Inflammatory macrophage treated with lipopolysaccharide for 1 hour (primary cell): ENCODE measurements around the gene ANAPC16.
A peak's percentile ranks its signal among the peaks of the same experiment; 100 is the strongest.
"Not testable (repeated sequence)": the region's sequence is repeated elsewhere in the genome, so short reads cannot be mapped to it uniquely, and the experiment has no call there.

Source experiments
- DNase-seq, 2 donors: peaks; one replicate each; pipeline ENCODE4 v3.0.0-alpha.2; 2020 to 2022

ANAPC16 gene

DNA sequence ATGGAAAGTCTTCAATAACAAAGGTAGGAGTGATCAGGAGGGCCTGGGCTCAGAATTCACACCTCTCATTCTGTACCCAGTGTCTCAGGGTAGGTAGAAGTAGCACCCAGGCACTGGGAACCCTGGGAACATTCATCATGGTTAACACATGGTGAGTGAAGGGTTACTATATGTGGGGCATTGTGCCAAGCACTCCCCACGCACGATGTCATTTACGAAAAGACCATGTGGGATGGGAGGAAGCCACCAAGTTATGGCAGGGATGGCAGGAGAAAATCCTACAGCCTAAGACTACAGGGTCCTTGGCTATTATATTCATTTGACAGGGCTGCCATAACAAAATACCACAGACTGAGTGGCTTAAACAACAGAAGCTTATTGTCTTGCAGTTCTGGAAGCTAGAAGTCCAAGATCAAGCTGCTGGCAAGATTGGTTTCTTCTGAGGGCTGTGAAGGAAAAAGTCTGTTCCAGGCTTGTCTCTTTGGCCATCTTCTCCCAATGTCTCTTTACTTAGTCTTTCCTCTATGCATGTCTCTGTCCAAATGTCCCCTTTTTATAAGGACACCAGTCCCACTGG, 30.2 kb downstream of the ANAPC16 start:
- DNase-seq = no peak

DNA sequence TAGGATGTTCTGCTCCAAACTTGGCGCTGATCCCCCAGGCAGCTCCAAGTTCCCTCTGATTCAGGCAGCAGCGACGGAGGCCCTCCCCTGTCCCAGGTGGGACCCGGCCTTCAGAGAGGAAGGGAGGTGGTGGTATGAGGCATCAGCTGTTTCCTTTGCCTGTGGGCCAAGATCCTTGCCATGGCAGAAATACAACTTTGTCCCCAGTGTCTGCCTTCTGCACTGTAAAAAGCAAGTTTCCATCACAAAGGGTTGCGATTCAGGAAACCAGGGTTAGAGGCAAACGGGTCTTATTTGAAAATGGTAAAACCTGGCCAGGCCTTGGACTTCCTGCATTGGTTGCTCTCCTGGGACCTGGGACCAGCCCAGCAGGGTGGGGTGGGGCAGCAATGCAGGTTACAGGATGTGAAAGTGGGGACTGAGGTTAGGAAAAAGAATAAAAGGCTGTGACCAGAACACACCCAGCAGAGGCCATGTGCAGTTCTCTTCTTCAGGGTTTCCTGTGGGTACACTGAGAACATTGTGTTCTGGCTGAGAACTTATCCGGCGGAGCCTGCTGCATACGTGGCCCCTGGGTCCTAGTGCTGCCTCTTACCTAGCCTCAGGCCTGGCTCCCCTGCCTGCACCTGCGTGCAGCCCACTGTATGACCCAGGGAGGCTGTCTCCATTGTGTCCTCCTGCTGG, 32.8 kb downstream of the ANAPC16 start:
- no peak for DNase-seq

DNA sequence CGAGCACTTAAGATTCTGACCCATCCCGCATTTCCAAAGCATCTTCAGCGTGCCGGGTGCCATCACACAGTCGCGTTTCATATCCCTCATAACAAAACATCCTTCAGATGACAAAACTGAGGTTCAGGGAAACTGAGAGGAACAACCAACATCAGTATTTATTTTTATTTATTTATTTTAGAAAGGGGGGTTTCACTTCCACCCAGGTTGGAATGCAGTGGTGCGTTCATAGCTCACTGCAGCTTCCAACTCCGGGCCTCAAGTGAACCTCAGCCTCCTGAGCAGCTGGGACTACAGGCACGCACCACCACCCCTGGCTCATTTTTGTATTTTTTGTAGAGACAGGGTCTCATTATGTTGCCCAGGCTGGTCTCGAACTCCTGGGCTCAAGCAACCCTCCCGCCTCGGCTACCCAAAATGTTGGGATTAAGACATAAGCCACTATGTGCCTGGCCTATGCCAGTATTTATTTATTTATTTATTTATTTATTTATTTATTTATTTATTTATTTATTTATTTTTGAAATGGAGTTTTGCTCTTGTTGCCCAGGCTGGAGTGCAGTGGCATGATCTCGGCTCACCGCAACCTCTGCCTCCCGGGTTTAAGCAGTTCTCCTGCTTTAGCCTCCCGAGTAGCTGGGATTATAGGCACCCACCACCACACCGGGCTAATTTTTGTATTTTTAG, 33.5 kb downstream of the ANAPC16 start:
- DNase-seq = not testable (repeated sequence)

DNA sequence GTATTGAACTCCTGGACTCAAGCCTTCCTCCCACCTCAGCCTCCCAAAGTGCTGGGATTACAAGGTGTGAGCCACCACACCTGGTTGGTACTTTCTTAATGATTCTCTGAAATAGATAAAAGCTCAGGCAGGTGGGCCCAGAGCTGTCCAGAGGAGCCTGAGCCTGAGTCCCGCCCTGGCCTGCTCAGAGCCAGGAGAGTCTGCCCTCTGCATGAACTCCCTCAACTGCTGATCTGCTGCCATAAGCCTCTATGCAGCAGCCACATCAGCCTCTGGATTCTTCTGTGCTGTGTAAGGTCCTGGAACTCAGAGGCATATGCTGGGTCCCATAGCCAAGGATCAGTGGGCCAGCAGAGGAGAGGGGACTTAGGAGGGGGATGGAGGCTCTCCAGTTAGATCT, 34.9 kb downstream of the ANAPC16 start:
- no peak for DNase-seq

DNA sequence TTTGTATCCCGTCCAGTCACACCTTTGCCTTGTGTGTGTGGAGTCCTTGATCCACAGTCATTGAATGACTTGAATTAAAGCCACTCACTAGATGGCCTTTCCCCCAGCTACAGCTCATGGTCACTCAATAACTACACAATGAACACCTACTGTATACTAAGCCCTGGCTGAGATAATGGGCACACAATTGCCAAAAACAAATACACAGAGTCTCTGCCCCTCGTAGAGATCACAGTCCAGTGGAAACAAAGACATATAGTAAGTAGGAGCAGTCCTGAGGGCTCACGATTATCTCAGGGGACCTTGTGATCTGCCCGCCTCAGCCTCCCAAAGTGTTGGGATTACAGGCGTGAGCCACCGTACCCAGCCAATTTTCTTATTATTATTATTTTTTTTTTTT, 35.8 kb downstream of the ANAPC16 start:
- DNase-seq = no peak

DNA sequence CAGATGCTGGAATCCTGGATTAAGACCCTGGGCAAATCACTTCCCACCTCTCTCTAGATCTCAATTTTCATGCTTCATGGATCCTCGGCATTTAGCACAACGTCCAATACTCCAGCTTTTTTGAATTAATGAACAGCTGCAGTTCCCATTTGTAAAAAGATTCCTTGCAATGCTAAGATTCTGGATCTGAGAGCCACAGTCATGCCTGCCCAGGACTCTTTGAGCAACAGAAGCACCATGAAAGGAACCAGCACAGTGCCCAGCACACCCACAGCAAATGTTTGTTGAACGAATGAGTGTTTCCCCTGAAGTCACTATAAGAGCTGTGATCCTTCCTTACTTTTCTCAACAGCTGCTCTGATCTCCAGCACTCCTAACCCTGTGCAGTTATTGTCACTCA, 37.2 kb downstream of the ANAPC16 start:
- DNase-seq = no peak

DNA sequence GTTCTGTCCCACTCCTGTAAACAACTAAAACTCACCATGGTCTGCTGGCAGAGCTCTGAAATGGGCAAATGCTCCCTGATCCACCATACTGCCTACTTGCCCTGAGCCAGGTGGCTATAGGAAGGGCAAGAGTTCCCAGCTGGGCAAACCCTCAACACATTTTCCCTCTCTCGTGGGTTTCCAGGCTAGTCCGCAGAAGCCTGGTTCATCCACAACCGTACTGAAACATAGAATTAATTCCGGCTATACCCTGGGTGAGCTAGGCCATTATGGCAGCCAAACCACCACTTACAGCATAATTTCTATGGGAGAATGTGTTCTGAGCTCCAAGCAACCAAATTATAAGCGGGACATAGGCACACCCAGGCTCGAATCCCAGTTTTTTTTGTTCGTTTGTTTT, 37.8 kb downstream of the ANAPC16 start:
- no peak for DNase-seq

GRCh38 chr10:72254813-72255568, 39.2 kb downstream of the ANAPC16 start:
- peak; percentile 35 to 51 for DNase-seq

GRCh38 chr10:72255977-72256729, 40.3 kb downstream of the ANAPC16 start:
- DNase-seq = no peak

DNA sequence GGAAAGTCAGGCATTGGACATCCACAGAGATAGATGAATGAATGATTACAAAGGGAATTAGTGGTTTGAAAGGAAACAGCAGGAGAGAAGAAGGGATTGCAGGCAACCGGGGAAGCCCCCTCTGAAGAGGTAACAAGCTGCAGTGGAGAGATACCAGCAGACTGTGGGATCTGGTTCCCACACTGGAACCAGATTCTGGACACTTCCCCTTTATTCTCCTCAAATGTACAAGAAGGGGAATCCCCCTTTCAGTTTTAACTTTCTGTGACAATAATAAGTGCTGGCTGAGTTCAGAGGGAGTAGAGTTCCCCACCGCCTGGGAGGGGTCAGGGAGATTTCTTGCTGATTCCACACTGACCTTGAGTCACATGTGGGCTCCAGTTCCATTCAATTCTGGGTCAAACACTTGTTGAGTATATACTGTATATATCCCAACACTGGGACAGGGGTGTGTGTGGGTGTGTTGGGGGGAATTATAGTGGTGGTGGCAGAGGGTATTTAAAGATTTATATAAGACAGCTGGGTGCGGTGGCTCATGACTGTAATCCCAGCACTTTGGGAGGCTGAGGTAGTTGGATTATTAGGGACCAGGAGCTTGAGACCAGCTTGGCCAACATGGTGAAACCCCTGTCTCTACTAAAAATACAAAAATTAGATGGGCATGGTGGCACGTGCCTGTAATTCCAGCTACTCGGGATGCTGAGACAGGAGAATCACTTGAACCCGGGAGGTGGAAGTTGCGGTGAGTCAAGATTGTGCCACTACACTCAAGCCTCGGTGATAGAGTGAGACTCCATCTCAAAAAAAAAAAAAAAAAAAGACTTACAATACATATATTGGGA, 41.5 kb downstream of the ANAPC16 start:
- peak; percentile 91 to 97 for DNase-seq

GRCh38 chr10:72258617-72259016, 42.8 kb downstream of the ANAPC16 start:
- no peak for DNase-seq

GRCh38 chr10:72259491-72260238, 43.9 kb downstream of the ANAPC16 start:
- peak in 1 of 2 donors; percentile 33 for DNase-seq

- peak in 1 of 2 donors; percentile 41 for DNase-seq
These were observed 44.6 kb downstream of the ANAPC16 start for GRCh38 chr10:72260239-72260975.

- DNase-seq = peak; percentile 41 to 47
These were observed 45.4 kb downstream of the ANAPC16 start for GRCh38 chr10:72260976-72261783.

DNA sequence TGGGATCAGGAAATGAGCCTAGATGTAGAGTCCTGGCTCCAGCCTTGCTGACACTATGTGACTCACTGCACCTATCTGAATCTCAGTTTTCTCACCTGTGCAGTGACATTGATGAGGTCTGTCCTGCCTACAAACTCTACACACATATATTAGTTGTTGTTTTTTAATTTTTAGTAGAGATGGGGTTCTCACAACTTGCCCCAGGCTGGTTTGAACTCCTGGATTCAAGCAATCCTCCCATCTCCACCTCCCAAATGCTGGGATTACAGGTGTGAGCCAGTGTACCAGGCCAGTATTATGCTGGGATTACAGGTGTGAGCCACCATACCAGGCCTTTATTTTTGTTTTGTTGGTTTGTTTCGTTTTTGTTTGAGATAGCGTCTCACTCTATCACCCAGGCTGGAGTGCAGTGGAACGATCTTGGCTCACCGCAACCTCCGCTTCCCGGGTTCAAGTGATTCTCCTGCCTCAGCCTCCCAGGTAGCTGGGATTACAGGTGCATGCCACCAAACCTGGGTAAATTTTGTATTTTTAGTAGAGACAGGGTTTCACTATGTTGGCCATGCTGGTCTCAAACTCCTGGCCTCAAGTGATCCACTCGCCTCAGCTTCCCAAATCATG, 46.1 kb downstream of the ANAPC16 start:
- no peak for DNase-seq

- DNase-seq = no peak
These were observed 47.9 kb downstream of the ANAPC16 start for GRCh38 chr10:72263613-72264241.

GRCh38 chr10:72264536-72264935, 48.7 kb downstream of the ANAPC16 start:
- peak; percentile 53 to 74 for DNase-seq

- no peak for DNase-seq
These were observed 49.7 kb downstream of the ANAPC16 start for GRCh38 chr10:72265508-72265907.
